Gastrocnemius medialis (tissue), 4 donors: Measurements from ENCODE around the gene JAML. TPM values are rescaled to one million over a fixed set of nuclear protein-coding genes. Genes with fewer than 3 reads are reported as not detected.

Experiments
- ATAC-seq, 2 donors: fragments of 150-250 bp; one replicate each; pipeline ENCODE4 v1.9.1; 2016
- DNase-seq, 2 donors: peaks; one replicate each; pipeline ENCODE4 v3.0.0-alpha.2; 2019
- H3K27ac ChIP-seq, 4 donors: fragments of 200-600 bp; sonication (generic); 1 replicate in 1 of 4; 2 replicates in 3 of 4; pipeline ENCODE4 v1.5.1; 2016 to 2018; ENCODE audit warnings: mild to moderate bottlenecking in 2 of 4, moderate library complexity in 1 of 4
- H3K27me3 ChIP-seq, 3 donors: fragments of 200-600 bp; sonication (generic) in 2 of 3; 1 replicate in 1 of 3; 2 replicates in 2 of 3; pipeline versions ENCODE4 v1.5.1 to v1.6.0; 2016 to 2019; ENCODE audit warnings: mild to moderate bottlenecking in 1 of 3, moderate library complexity in 1 of 3
- H3K36me3 ChIP-seq, 2 donors: fragments of 200-600 bp; sonication (generic) in 1 of 2; one replicate each; pipeline ENCODE4 v1.5.1; 2017 to 2018
- H3K4me1 ChIP-seq, 2 donors: fragments of 200-600 bp; sonication (generic) in 1 of 2; one replicate each; pipeline ENCODE4 v1.5.1; 2016 to 2017; ENCODE audit warnings: mild to moderate bottlenecking in 2 of 2
- H3K4me3 ChIP-seq, 4 donors: fragments of 200-600 bp; sonication (generic) in 3 of 4; 1 replicate in 1 of 4; 2 replicates in 3 of 4; pipeline ENCODE4 v1.5.1; 2016 to 2019; ENCODE audit warnings: mild to moderate bottlenecking in 2 of 4
- H3K9me3 ChIP-seq, 3 donors: fragments of 200-600 bp; sonication (generic) in 2 of 3; 1 replicate in 1 of 3; 2 replicates in 2 of 3; pipeline ENCODE4 v1.5.1; 2016 to 2019
- POLR2A ChIP-seq, 2 donors: fragments of 450-650 bp; IDR thresholded peaks; one replicate each; pipeline ENCODE4 v1.6.1; 2017; ENCODE audit warnings: antibody characterized with exemption in 2 of 2, mild to moderate bottlenecking in 2 of 2, moderate library complexity in 2 of 2
- in situ Hi-C, 4 donors: fragments of 200-750 bp; cut with MboI; loops; one replicate each; pipeline versions ENCODE4 v1.15.0 to v1.8.0; 2017; ENCODE audit warnings: low sequenced_read_pairs in 4 of 4
- intact Hi-C: fragments of 100-400 bp; cut with DNase I; formaldehyde crosslinking; loops from one replicate; pipeline ENCODE4 v1.15.1; 2023; ENCODE audit warnings: low total_unique reads
- total RNA-seq, 4 donors: library from RNA; depleted of rRNA; stranded (reverse); fragments of >200 nt; gene quantifications; one replicate each; pipeline versions ENCODE4 v1.1.0 to v1.2.3, GENCODE V29; 2016
- TF ChIP-seq, protein P1 (sequence below), 5 experiments: fragments of 450-650 bp in 3 of 5; fragments of 200-600 bp in 2 of 5; sonication (generic) in 2 of 5; IDR thresholded peaks in 4 of 5; conservative IDR thresholded peaks in 1 of 5; 1 replicate in 4 of 5; 2 replicates in 1 of 5; pipeline ENCODE4 v1.5.1; 2016 to 2019; ENCODE audit warnings: antibody characterized with exemption in 5 of 5, mild to moderate bottlenecking in 3 of 5, moderate library complexity in 3 of 5

The JAML gene
- total RNA-seq, 4 donors from 2014 or later = 0.82 to 1.2 (median 0.91) TPM; not detected in 1

DNA sequence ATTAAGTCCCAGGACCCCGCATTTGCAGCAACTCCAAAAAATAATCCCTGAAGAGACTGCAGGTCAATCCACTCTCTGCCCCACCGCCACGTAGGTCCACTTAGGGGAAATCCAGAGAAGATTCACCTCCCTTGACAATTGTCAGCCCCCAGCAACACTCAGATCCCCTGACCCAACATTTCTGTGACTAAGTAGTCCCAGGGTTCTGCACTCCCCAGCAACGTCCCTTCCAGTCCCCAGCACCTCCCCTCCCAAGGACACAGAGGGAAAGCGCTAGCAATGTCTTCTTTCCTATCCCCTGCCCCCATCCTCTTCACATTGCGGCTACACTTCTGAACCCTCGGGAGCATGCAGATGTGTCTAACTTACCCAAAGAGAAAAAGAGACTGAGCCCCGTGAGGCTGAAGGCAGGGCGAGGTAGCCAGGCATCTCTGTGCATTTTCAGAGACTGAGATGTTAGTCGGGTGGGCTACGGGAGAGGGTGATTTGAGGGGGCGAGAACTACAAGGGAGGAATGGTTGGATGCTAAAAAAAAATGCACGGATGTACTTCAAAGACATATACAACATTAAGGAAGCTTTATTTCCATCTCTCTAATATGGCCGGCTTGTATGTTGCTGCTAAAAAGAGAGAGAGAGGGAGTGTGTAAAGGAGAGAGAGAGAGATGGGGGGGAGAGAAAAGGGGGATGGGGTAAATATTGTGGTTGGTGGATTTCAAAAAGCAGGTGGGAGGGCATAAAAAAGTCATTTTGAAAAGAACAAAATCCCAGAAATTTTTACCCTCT, 48.6 kb downstream of the JAML start, which contains the start of gene SCN2B:
Gene SCN2B, minus strand, starts transcription at position 647 of the 785 bp plus-strand sequence. Its CDS starts 208 bp downstream, at position 439.
- Histone ChIP-seq H3K9me3 (no peaks in the 10 kb centered on the region), H3K4me1 (peaks cover 34 to 40% of the 10 kb centered on the region in 2 donors), H3K27ac (peak within 1 kb of the TSS; percentile 55 to 80 (median 67)), H3K4me3 (peak within 1 kb of the TSS; percentile 23 to 46 (median 31)), H3K36me3 (no peaks in the 10 kb centered on the region), H3K27me3 (no peaks in the 10 kb centered on the region)
- TF ChIP-seq POLR2A (IDR thresholded peaks at IDR 0.05) = no peak
- TF ChIP-seq, protein P1, sequence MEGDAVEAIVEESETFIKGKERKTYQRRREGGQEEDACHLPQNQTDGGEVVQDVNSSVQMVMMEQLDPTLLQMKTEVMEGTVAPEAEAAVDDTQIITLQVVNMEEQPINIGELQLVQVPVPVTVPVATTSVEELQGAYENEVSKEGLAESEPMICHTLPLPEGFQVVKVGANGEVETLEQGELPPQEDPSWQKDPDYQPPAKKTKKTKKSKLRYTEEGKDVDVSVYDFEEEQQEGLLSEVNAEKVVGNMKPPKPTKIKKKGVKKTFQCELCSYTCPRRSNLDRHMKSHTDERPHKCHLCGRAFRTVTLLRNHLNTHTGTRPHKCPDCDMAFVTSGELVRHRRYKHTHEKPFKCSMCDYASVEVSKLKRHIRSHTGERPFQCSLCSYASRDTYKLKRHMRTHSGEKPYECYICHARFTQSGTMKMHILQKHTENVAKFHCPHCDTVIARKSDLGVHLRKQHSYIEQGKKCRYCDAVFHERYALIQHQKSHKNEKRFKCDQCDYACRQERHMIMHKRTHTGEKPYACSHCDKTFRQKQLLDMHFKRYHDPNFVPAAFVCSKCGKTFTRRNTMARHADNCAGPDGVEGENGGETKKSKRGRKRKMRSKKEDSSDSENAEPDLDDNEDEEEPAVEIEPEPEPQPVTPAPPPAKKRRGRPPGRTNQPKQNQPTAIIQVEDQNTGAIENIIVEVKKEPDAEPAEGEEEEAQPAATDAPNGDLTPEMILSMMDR (IDR thresholded peaks at IDR 0.05 in 4 of 5, conservative IDR thresholded peaks at IDR 0.05 in 1 of 5) = no peak
- DNase-seq (no peak), ATAC-seq (no peak)
- intact Hi-C loops = no loop called here
- in situ Hi-C loops = loop anchor here in 1 of 4 donors (25.0 kb wide), 1 partner anchor 311 kb away; no protein-coding TSS in a partner anchor

DNA sequence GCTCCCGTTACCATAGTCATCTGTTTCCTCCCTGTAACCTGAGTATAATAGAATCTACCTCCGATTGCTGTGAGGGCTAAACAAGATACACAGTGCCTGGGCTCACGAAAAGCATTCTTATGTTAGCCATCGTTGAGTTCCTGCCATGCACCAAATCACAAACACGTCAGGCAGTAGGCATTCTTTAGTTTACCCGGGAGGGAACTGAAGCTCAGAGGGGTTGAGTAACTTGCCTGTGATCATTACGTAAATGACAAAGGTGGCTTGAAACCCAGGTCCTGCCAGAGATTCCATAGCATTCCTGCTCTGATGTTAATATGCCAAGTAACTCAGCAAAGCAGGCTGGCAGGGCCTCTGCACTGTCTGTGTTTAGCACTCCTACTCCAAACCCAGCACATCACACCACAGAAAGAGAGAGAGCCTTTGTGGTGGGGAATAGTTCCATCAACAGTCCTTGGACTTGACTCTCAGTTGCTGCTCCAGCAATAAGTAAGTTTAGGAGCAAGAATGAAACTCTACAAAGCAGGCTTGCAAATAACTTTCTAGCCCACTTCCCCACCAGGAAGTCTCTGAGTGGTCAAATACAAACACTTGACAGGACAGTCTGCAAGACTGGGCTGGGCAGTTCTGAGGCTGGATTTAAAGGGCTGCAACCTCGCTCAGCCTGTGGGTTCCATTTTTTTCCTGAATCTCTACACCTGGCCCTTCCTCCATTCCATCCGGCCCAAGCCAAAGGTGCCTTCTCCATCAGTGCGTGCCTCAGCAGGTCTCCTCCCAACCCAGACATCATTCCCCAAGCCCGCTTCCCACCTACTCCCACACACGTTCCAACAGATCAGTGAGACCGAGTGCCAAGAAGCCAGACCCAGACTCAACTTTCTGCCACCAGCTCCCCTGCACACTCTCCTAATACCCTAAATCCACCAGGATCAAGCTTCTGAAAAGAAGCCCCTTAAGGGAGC, 49.5 kb downstream of the JAML start:
- DNase-seq = peak in 1 of 2 donors; percentile 35
- in situ Hi-C loops = loop anchor here in 1 of 4 donors (25.0 kb wide), 1 partner anchor 312 kb away; no protein-coding TSS in a partner anchor

DNA sequence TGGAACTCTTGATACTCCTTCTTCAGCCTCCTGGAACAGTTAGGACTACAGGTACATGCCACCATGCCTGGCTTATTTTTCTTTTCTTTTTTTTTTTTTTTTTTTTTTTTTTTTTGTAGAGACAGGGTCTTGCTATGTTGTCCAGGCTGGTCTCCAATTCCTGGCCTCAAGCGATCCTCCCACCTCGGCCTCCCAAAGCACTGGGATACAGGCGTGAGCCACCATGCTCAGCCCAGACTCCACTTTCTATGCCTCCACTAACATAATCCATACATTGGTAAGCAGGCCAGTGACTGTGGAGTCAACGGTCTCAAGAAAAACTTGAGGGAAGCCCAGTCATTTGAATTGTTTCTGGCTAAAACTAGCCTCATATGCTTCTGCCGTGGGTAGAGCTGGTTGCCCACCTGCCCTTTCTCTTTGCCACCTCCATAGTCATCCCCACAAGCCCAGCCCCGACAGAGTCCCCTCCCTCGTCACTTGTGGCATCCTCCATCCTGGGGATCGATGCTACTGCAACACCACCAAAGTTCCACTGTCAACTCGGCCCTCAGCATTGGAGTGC, 50.7 kb downstream of the JAML start:
- TF ChIP-seq, protein P1 (IDR thresholded peaks at IDR 0.05 in 4 of 5, conservative IDR thresholded peaks at IDR 0.05 in 1 of 5) = no peak
- no peak for TF ChIP-seq POLR2A (IDR thresholded peaks at IDR 0.05)
- intact Hi-C loops (no loop called here), in situ Hi-C loops (no loop called here)
- no peak for ATAC-seq
- no peaks in the 10 kb centered on the region for H3K27me3 ChIP-seq
- H3K36me3 ChIP-seq = no peaks in the 10 kb centered on the region
- H3K4me1 ChIP-seq = peaks cover 29 to 35% of the 10 kb centered on the region in 2 donors
- H3K4me3 ChIP-seq = no peak overlapping the region
- DNase-seq = no peak
- peak overlapping the region; percentile 55 to 80 (median 67) for H3K27ac ChIP-seq
- no peaks in the 10 kb centered on the region for H3K9me3 ChIP-seq

More for the DNA sequence above, 49.5 kb downstream of the JAML start:
- peak overlapping the region in 2 of 4 donors; percentile 24 to 38 for H3K4me3 ChIP-seq
- H3K9me3 ChIP-seq = no peaks in the 10 kb centered on the region
- ATAC-seq = peak; percentile 62 to 77
- peaks cover 35 to 40% of the 10 kb centered on the region in 2 donors for H3K4me1 ChIP-seq
- H3K36me3 ChIP-seq = no peaks in the 10 kb centered on the region
- intact Hi-C loops = no loop called here
- TF ChIP-seq, protein P1 (IDR thresholded peaks at IDR 0.05 in 4 of 5, conservative IDR thresholded peaks at IDR 0.05 in 1 of 5) = no peak
- TF ChIP-seq POLR2A (IDR thresholded peaks at IDR 0.05) = no peak
- peak overlapping the region; percentile 55 to 80 (median 67) for H3K27ac ChIP-seq
- H3K27me3 ChIP-seq = no peaks in the 10 kb centered on the region

DNA sequence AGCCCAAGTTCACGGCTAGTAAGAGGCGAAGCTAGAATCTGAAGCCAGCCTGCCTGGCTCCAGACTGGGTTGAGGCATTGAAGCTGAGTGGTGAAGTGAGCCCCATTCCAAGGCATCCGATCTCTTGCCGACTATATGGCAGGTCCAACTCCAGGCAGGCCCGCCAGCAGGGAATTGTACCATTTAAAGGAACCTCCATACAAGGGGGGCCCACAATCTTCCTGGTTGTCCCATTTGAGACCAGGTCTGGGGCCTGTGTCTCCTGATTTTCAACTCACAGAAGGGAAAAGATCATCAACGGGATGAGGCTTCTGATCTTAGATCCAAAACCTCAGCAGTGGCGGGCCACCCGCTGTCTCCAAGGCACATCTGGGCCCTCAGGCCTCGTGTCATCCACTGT, 52.5 kb downstream of the JAML start:
- Histone ChIP-seq H3K4me1 (peaks cover 29 to 35% of the 10 kb centered on the region in 2 donors), H3K4me3 (no peak overlapping the region), H3K36me3 (no peaks in the 10 kb centered on the region), H3K9me3 (no peaks in the 10 kb centered on the region), H3K27me3 (no peaks in the 10 kb centered on the region), H3K27ac (peak overlapping the region in 1 of 4 donors; percentile 24)
- TF ChIP-seq POLR2A (IDR thresholded peaks at IDR 0.05) = no peak
- TF ChIP-seq, protein P1 (IDR thresholded peaks at IDR 0.05 in 4 of 5, conservative IDR thresholded peaks at IDR 0.05 in 1 of 5) = no peak
- DNase-seq (no peak), ATAC-seq (no peak)
- in situ Hi-C loops = no loop called here
- intact Hi-C loops = no loop called here
